ENCODE measurements around the gene DERL2. TPM values are rescaled to one million over a fixed set of nuclear protein-coding genes. Genes with fewer than 3 reads are reported as not detected.

Gene DERL2
- total RNA-seq, 1 donor from 2014 or later, result 59.3 TPM

DNA sequence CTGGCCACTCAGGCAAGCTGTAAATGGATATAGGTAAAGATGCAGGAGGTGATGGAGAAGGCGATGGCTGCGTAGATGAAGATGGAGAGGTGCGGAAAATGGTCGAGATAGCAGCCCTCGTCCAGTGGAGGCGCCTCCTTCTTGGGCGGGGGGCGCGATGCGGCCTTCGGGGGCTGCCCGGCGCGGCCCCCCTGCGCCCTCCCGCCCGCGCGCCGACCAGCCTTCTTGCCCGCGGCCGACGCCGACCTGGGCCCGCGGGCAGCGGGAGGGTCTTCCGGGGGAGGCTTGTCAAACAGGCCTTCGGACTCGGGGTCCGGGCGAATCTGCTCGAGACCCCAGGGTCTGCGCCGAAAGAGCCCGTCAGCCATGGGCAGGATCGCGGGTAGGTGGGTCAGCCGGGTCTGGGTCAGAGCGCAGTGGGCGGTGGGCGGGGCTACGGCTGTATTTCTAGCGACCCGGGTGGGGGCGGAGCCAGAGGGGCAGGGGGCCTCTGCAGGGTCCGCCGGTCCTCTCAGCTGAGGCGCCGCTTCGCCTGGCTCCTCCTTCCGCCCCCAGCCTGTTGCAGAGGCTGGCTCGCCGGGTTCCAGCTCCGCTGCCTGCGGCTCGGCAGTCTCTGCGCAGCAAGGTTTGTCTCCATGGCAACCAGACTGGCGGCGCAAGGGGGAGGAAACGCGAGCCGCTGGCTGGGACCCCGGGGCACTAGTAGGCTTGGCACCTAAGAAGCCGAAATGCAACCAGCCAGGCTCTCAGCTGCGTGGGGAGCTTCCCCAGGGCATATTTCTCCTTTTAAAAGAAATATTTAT lies 14.8 kb upstream of the DERL2 start:
- intact Hi-C loops (cut with DNase I), result no loop called here

DNA sequence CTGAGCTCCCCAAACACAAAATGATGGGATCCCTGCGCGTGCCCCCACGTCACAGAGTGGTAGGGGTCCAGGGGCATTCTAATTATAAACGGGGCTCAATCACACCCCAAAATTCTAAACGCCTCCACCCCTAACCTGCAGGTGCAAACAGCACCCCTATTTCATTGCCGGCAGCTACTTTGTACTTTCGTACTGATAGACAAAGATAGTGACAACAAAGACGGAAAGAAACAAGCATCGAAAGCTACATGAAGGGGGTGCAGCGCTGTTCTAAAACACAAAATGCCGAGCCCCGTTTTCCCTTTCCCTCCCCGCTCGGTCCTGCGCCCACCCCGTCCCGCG lies 14.2 kb upstream of the DERL2 start:
- Histone ChIP-seq H3K4me3 (peak overlapping the region; percentile 51), H3K27ac (no peak overlapping the region), H3K36me3 (peaks cover 5% of the 10 kb centered on the region), H3K9me3 (no peaks in the 10 kb centered on the region), H3K27me3 (ENCODE audit: low read depth) (peaks cover 12% of the 10 kb centered on the region), H3K4me1 (peaks cover 14% of the 10 kb centered on the region)
- no peak for DNase-seq
- intact Hi-C loops (cut with DNase I), result no loop called here
- ATAC-seq, result no peak
- TF ChIP-seq, protein P1, sequence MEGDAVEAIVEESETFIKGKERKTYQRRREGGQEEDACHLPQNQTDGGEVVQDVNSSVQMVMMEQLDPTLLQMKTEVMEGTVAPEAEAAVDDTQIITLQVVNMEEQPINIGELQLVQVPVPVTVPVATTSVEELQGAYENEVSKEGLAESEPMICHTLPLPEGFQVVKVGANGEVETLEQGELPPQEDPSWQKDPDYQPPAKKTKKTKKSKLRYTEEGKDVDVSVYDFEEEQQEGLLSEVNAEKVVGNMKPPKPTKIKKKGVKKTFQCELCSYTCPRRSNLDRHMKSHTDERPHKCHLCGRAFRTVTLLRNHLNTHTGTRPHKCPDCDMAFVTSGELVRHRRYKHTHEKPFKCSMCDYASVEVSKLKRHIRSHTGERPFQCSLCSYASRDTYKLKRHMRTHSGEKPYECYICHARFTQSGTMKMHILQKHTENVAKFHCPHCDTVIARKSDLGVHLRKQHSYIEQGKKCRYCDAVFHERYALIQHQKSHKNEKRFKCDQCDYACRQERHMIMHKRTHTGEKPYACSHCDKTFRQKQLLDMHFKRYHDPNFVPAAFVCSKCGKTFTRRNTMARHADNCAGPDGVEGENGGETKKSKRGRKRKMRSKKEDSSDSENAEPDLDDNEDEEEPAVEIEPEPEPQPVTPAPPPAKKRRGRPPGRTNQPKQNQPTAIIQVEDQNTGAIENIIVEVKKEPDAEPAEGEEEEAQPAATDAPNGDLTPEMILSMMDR (IDR thresholded peaks at IDR 0.05), result no peak

More for the DNA sequence above, 14.8 kb upstream of the DERL2 start:
- peaks cover 12% of the 10 kb centered on the region for H3K27me3 ChIP-seq (ENCODE audit: low read depth)
- TF ChIP-seq, protein P1 (IDR thresholded peaks at IDR 0.05), result no peak
- peak overlapping the region; percentile 36 for H3K27ac ChIP-seq
- peak overlapping the region; percentile 51 for H3K4me3 ChIP-seq
- ATAC-seq (peak; percentile 77 to 78), DNase-seq (peak; percentile 69)
- H3K4me1 ChIP-seq, result peaks cover 14% of the 10 kb centered on the region
- no peaks in the 10 kb centered on the region for H3K9me3 ChIP-seq
- H3K36me3 ChIP-seq, result peaks cover 11% of the 10 kb centered on the region

DNA sequence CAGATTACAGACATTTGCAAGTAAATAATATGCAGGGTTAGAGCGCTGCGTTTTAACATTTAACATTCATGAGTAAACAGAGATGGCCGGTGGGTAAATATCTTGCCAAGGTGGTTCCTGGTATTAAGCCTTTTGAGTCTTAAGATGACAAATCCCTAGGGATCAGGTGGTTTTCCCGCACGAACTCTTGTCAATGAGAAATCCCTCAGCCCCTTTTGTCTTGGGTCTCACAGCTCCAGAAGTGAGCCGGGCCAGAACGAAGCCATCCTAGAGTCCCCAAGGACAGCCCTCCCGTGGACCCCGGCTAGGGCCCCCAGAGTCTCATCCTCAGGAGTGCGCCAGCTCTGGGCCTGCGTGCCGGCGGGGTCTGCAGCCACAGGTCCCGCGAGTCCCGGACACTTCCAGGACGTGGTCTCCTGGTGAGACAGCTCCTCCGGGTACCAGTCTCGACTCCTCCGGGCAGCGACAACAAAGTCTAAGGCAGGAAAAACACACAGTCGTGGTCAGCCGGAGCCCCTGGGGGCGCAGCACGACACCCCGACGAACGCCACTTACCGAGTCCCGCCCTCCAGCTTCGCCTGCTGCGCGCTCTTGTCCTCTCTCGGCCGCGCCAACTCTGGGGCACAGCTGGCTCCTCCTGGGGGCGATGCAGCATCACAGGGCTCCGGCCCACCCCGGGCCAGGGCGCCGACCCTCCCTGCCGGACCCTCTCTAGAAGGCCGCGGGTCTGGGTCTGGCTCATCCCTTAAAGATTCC lies 13.7 kb upstream of the DERL2 start:
- H3K9me3 ChIP-seq, result no peaks in the 10 kb centered on the region
- peaks cover 14% of the 10 kb centered on the region for H3K4me1 ChIP-seq
- peaks cover 12% of the 10 kb centered on the region for H3K27me3 ChIP-seq (ENCODE audit: low read depth)
- DNase-seq, result no peak
- H3K36me3 ChIP-seq, result peaks cover 3% of the 10 kb centered on the region
- intact Hi-C loops (cut with DNase I), result no loop called here
- H3K27ac ChIP-seq, result no peak overlapping the region
- H3K4me3 ChIP-seq, result peak overlapping the region; percentile 51
- TF ChIP-seq, protein P1 (IDR thresholded peaks at IDR 0.05), result no peak
- no peak for ATAC-seq

- ATAC-seq (no peak), DNase-seq (no peak)
- intact Hi-C loops (cut with DNase I), result no loop called here
- H3K27me3 ChIP-seq (ENCODE audit: low read depth), result no peaks in the 10 kb centered on the region
- H3K9me3 ChIP-seq, result no peaks in the 10 kb centered on the region
- H3K4me1 ChIP-seq, result peaks cover under 1% of the 10 kb centered on the region
- TF ChIP-seq, protein P1 (IDR thresholded peaks at IDR 0.05), result no peak
- H3K36me3 ChIP-seq, result peaks cover 28% of the 10 kb centered on the region
- no peak overlapping the region for H3K4me3 ChIP-seq
- H3K27ac ChIP-seq, result no peak overlapping the region
Observed at GRCh38 chr17:5492970-5493369, 7.0 kb upstream of the DERL2 start.

- H3K36me3 ChIP-seq, result peaks cover 38% of the 10 kb centered on the region
- intact Hi-C loops (cut with DNase I), result no loop called here
- H3K4me3 ChIP-seq, result no peak overlapping the region
- ATAC-seq (no peak), DNase-seq (no peak)
- no peaks in the 10 kb centered on the region for H3K27me3 ChIP-seq (ENCODE audit: low read depth)
- TF ChIP-seq, protein P1 (IDR thresholded peaks at IDR 0.05), result no peak
- H3K4me1 ChIP-seq, result peaks cover 28% of the 10 kb centered on the region
- no peaks in the 10 kb centered on the region for H3K9me3 ChIP-seq
- H3K27ac ChIP-seq, result no peak overlapping the region
Observed at GRCh38 chr17:5488752-5489151, 2.8 kb upstream of the DERL2 start.

All from lower lobe of right lung (tissue), 2 donors.